Thoracic aorta (tissue), 2 donors: ENCODE measurements around the gene STRADA. TPM values are rescaled to one million over a fixed set of nuclear protein-coding genes. Genes with fewer than 3 reads are reported as not detected.

ENCODE experiments used
- ATAC-seq: fragments of 150-250 bp; one replicate; pipeline ENCODE4 v1.8.0; 2017; ENCODE audit warnings: low read depth; ENCODE audit not compliant: insufficient number of reproducible peaks, low FRiP score
- DNase-seq: peaks from one replicate; pipeline ENCODE4 v3.0.0-alpha.2; 2020; ENCODE audit warnings: low spot score
- H3K27ac ChIP-seq, 2 donors: fragments of 200-600 bp; sonication (generic); 1 replicate in 1 of 2; 2 replicates in 1 of 2; pipeline ENCODE4 v1.5.1; 2016; ENCODE audit warnings: mild to moderate bottlenecking in 2 of 2, moderate library complexity in 2 of 2
- H3K27me3 ChIP-seq: fragments of 200-600 bp; sonication (generic); replicated peaks from 2 replicates; pipeline ENCODE4 v1.6.0; 2016; ENCODE audit warnings: mild to moderate bottlenecking; ENCODE audit not compliant: insufficient read depth
- H3K36me3 ChIP-seq: fragments of 200-600 bp; sonication (generic); one replicate; pipeline ENCODE4 v1.5.1; 2016
- H3K4me1 ChIP-seq, 2 donors: fragments of 200-600 bp; sonication (generic); 1 replicate in 1 of 2; 2 replicates in 1 of 2; pipeline versions ENCODE4 v1.5.1 to v1.6.0; 2016; ENCODE audit warnings: low read depth in 2 of 2, mild to moderate bottlenecking in 1 of 2; ENCODE audit not compliant: control insufficient read depth in 1 of 2
- H3K4me3 ChIP-seq: fragments of 200-600 bp; sonication (generic); 2 replicates; pipeline ENCODE4 v1.5.1; 2016; ENCODE audit warnings: mild to moderate bottlenecking
- H3K9me3 ChIP-seq: fragments of 200-600 bp; sonication (generic); 2 replicates; pipeline ENCODE4 v1.5.1; 2016
- CTCF ChIP-seq: fragments of 200-600 bp; sonication (generic); IDR thresholded peaks from one replicate; pipeline ENCODE4 v1.5.1; 2019; ENCODE audit warnings: antibody characterized with exemption
- total RNA-seq, 2 donors: library from RNA; depleted of rRNA; stranded (reverse); fragments of >200 nt; gene quantifications; one replicate each; pipeline versions ENCODE4 v1.1.0 to v1.2.3, GENCODE V29; 2016

The STRADA gene
- total RNA-seq, 2 donors from 2014 or later: 40.9 to 62.2 TPM

DNA sequence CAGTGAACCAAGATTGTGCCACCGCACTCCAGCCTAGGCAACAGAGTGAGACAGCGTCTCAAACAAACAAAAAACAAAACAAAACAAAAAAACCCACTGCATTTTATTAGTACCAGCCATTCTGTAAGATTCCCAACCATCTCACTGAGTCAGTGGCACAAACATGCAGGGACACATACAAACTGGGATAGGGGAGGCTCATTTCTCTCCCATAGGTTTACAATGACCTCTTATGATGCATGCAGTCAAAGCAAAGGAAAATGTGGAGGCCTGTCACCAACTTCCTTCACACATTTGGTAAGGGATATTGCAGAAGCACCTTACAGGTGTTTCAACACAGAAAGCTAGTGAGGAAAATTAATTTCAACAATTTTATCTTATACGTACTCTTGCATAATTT, 12.4 kb upstream of the STRADA start:
- no peak for ATAC-seq
- Histone ChIP-seq H3K27me3 (no peaks in the 10 kb centered on the region), H3K4me1 (no peaks in the 10 kb centered on the region), H3K9me3 (no peaks in the 10 kb centered on the region), H3K27ac (no peak overlapping the region), H3K36me3 (peaks cover 54% of the 10 kb centered on the region), H3K4me3 (no peak overlapping the region)
- no peak for TF ChIP-seq CTCF
- DNase-seq: no peak

GRCh38 chr17:63753215-63753614, 11.6 kb upstream of the STRADA start:
- H3K27me3 ChIP-seq: no peaks in the 10 kb centered on the region
- TF ChIP-seq CTCF: no peak
- DNase-seq (no peak), ATAC-seq (no peak)
- H3K36me3 ChIP-seq: peaks cover 57% of the 10 kb centered on the region
- H3K4me1 ChIP-seq: no peaks in the 10 kb centered on the region
- no peak overlapping the region for H3K4me3 ChIP-seq
- no peaks in the 10 kb centered on the region for H3K9me3 ChIP-seq
- no peak overlapping the region for H3K27ac ChIP-seq

DNA sequence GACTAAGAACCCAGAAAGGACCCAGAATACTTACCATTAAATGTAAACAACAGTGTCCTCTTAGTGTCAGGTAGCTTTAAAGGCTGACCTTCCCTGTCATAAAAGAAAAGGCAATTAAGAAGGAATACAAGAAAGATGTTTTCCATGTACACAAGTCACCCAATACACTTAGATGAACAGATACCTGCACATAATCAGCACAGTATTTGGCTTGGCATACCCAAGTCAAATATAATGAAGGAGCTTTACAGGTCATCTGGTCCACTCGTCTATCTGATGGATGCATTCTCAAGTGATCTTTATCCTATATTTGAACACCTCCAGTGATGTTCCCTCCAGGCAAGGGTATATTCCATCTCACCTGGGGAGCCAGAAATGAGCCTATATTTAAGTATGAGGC, 11.1 kb upstream of the STRADA start:
- ATAC-seq: no peak
- no peak overlapping the region for H3K4me3 ChIP-seq
- no peaks in the 10 kb centered on the region for H3K4me1 ChIP-seq
- no peaks in the 10 kb centered on the region for H3K27me3 ChIP-seq
- H3K36me3 ChIP-seq: peaks cover 61% of the 10 kb centered on the region
- no peak overlapping the region for H3K27ac ChIP-seq
- no peaks in the 10 kb centered on the region for H3K9me3 ChIP-seq
- no peak for TF ChIP-seq CTCF
- no peak for DNase-seq

DNA sequence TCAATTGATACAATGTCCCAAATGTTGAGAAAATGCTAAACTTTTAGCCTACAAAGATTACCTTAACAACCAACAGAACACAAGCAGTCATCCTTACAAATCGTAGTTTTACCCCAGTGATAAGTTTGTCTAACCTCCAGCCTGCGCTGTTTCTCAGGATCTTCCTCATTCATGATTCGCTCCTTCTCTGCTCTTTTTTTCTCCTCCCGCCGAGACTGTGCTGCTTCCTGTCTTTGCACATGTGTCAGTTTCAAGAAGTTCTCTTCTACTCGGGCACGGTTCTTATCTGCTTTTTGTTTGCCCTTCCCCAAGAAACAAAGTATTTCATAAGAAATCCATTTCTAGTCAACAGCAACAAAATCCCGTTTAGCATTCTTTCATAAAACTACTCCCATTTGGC, 10.2 kb upstream of the STRADA start:
- H3K4me3 ChIP-seq: no peak overlapping the region
- TF ChIP-seq CTCF: no peak
- H3K27me3 ChIP-seq: no peaks in the 10 kb centered on the region
- no peak overlapping the region for H3K27ac ChIP-seq
- ATAC-seq (no peak), DNase-seq (no peak)
- no peaks in the 10 kb centered on the region for H3K9me3 ChIP-seq
- no peaks in the 10 kb centered on the region for H3K4me1 ChIP-seq
- H3K36me3 ChIP-seq: peaks cover 64% of the 10 kb centered on the region

GRCh38 chr17:63741143-63741407, 524 bp downstream of the STRADA start:
- Histone ChIP-seq H3K27ac (peak overlapping the region; percentile 80 to 91), H3K4me3 (peak overlapping the region; percentile 91), H3K36me3 (no peaks in the 10 kb centered on the region), H3K4me1 (peaks cover 8% of the 10 kb centered on the region in 2 donors), H3K9me3 (no peaks in the 10 kb centered on the region), H3K27me3 (no peaks in the 10 kb centered on the region)
- no peak for DNase-seq
- peak; percentile 26 for ATAC-seq
- no peak for TF ChIP-seq CTCF
